DMS153 treated with DMSO at 0.1 percent for 48 hours (cell line): ENCODE results near the gene TMED9.

Source experiments
- DNase-seq: peaks from one replicate; lab custom pipeline; 2025; ENCODE audit not compliant: unreplicated experiment; lab: John Stamatoyannopoulos, UW

TMED9 gene

GRCh38 chr5:177576169-177576568 lies 15.8 kb upstream of the TMED9 start:
- DNase-seq = no peak

- no peak for DNase-seq
These were observed 13.7 kb upstream of the TMED9 start for GRCh38 chr5:177578316-177578715.

- DNase-seq = no peak
These were observed 3.5 kb upstream of the TMED9 start for GRCh38 chr5:177588413-177588909.

GRCh38 chr5:177590406-177590805 lies 1.6 kb upstream of the TMED9 start:
- no peak for DNase-seq

- DNase-seq = no peak
These were observed 353 bp upstream of the TMED9 start for GRCh38 chr5:177591690-177592009.

- no peak for DNase-seq
These were observed 902 bp downstream of the TMED9 start for GRCh38 chr5:177592905-177593304.

GRCh38 chr5:177593511-177593910 lies 1.5 kb downstream of the TMED9 start:
- no peak for DNase-seq

- no peak for DNase-seq
These were observed 2.1 kb downstream of the TMED9 start for GRCh38 chr5:177594071-177594470.

- no peak for DNase-seq
These were observed 3.1 kb downstream of the TMED9 start for GRCh38 chr5:177595026-177595585.

- no peak for DNase-seq
These were observed 4.2 kb downstream of the TMED9 start for GRCh38 chr5:177595991-177596774.

- no peak for DNase-seq
These were observed 4.8 kb downstream of the TMED9 start for GRCh38 chr5:177596775-177597238.

GRCh38 chr5:177598477-177598876 lies 6.5 kb downstream of the TMED9 start:
- DNase-seq = no peak

- DNase-seq = no peak
These were observed 7.9 kb downstream of the TMED9 start, which contains the start of gene B4GALT7 for GRCh38 chr5:177599731-177600507. B4GALT7 (plus strand) TSS chr5:177600132; CDS start chr5:177600211, 79 bp downstream.

- no peak for DNase-seq
These were observed 8.6 kb downstream of the TMED9 start for GRCh38 chr5:177600508-177601018.

- no peak for DNase-seq
These were observed 9.1 kb downstream of the TMED9 start for GRCh38 chr5:177601126-177601525.

- DNase-seq = no peak
These were observed 9.8 kb downstream of the TMED9 start for GRCh38 chr5:177601577-177602457.

GRCh38 chr5:177602458-177602830 lies 10.4 kb downstream of the TMED9 start:
- DNase-seq = no peak

GRCh38 chr5:177603631-177604030 lies 11.6 kb downstream of the TMED9 start:
- no peak for DNase-seq

GRCh38 chr5:177604116-177604521 lies 12.1 kb downstream of the TMED9 start:
- no peak for DNase-seq

- no peak for DNase-seq
These were observed 12.7 kb downstream of the TMED9 start for GRCh38 chr5:177604656-177605055.

- DNase-seq = no peak
These were observed 13.1 kb downstream of the TMED9 start for GRCh38 chr5:177605078-177605477.
